ENCODE results near the gene OTOGL. TPM values are rescaled to one million over a fixed set of nuclear protein-coding genes. Genes with fewer than 3 reads are reported as not detected.
A peak's percentile ranks its signal among the peaks of the same experiment; 100 is the strongest.

The OTOGL gene
- total and polyA plus RNA-seq, 4 donors: 0.09 to 0.71 (median 0.21) TPM

DNA sequence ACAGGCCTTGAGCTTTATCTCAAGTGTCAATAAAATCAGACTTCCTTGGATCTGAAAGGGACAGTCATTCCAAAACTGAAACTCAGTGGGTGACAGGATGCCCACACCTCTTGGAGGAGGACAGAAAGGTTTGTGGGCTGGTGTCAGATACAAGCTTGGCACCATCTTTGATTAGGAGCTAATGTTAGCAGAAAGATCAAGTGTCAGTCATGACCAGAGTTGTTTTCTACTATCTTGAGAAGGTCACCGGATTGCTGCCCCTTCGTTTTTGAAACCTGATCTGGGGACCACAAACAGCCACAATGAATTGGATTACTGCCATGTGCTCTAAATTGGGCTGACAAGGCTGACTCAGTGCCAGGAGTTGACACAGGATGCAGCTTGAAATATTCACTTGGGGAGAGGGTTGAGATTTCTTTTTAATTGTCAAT, 88.3 kb downstream of the OTOGL start:
- no peak overlapping the region for H3K4me3 ChIP-seq
- H3K27me3 ChIP-seq (ENCODE audit: control insufficient read depth in 3 of 3, insufficient read depth in 3 of 3, low read length in 2 of 3): no peaks in the 10 kb centered on the region
- H3K27ac ChIP-seq (ENCODE audit: low read depth in 1 of 2, low read length in 1 of 2): peak overlapping the region; percentile 61 to 84
- TF ChIP-seq, protein P1, sequence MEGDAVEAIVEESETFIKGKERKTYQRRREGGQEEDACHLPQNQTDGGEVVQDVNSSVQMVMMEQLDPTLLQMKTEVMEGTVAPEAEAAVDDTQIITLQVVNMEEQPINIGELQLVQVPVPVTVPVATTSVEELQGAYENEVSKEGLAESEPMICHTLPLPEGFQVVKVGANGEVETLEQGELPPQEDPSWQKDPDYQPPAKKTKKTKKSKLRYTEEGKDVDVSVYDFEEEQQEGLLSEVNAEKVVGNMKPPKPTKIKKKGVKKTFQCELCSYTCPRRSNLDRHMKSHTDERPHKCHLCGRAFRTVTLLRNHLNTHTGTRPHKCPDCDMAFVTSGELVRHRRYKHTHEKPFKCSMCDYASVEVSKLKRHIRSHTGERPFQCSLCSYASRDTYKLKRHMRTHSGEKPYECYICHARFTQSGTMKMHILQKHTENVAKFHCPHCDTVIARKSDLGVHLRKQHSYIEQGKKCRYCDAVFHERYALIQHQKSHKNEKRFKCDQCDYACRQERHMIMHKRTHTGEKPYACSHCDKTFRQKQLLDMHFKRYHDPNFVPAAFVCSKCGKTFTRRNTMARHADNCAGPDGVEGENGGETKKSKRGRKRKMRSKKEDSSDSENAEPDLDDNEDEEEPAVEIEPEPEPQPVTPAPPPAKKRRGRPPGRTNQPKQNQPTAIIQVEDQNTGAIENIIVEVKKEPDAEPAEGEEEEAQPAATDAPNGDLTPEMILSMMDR (IDR thresholded peaks at IDR 0.05; ENCODE audit: control extremely low read depth, extremely low read depth): no peak
- H3K9me3 ChIP-seq (ENCODE audit: control insufficient read depth in 4 of 4, insufficient read depth in 3 of 4, low read length in 3 of 4): no peaks in the 10 kb centered on the region
- 12 to 13% methylated on average over 2 of the region's 2 CpGs for WGBS, 2 donors
- ATAC-seq (ENCODE audit: insufficient read depth, low FRiP score) (no peak), DNase-seq (peak; percentile 84 to 96 (median 93))
- H3K36me3 ChIP-seq (ENCODE audit: control insufficient read depth in 4 of 4, insufficient read depth in 4 of 4, low read length in 4 of 4): no peaks in the 10 kb centered on the region
- H3K4me1 ChIP-seq (ENCODE audit: control insufficient read depth in 5 of 5, insufficient read depth in 5 of 5, low read length in 5 of 5): peaks cover 0 to 44% (median 11%) of the 10 kb centered on the region in 5 donors
- no peak overlapping the region for H3K9ac ChIP-seq (ENCODE audit: insufficient read depth in 1 of 2, low read length in 2 of 2)

DNA sequence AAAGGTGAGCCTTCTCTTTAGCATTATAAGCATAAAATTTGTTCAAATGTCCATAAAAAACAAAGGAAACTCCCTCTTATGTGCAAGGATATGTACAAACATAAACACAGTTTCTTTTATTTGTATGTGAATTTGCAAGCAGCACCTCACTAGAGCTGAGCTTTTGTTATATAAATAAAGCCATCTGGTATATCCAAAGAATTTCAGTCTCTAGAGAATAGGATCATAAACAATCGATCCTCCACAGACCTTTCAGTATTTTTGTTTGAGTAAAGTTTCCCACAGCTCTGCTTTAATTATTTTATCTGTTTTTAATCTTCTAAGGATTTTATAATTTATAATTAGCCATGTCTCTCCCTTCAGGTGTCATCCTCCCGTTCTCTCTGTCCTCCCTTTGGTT, 89.2 kb downstream of the OTOGL start:
- DNase-seq (peak in 2 of 3 donors; percentile 46 to 60), ATAC-seq (ENCODE audit: insufficient read depth, low FRiP score) (no peak)
- H3K4me3 ChIP-seq: no peak overlapping the region
- H3K4me1 ChIP-seq (ENCODE audit: control insufficient read depth in 5 of 5, insufficient read depth in 5 of 5, low read length in 5 of 5): peaks cover 0 to 45% (median 11%) of the 10 kb centered on the region in 5 donors
- H3K9me3 ChIP-seq (ENCODE audit: control insufficient read depth in 4 of 4, insufficient read depth in 3 of 4, low read length in 3 of 4): no peaks in the 10 kb centered on the region
- TF ChIP-seq, protein P1 (IDR thresholded peaks at IDR 0.05; ENCODE audit: control extremely low read depth, extremely low read depth): no peak
- H3K27ac ChIP-seq (ENCODE audit: low read depth in 1 of 2, low read length in 1 of 2): no peak overlapping the region
- H3K27me3 ChIP-seq (ENCODE audit: control insufficient read depth in 3 of 3, insufficient read depth in 3 of 3, low read length in 2 of 3): no peaks in the 10 kb centered on the region
- 71 to 72% methylated on average over 2 of the region's 2 CpGs for WGBS, 2 donors
- H3K9ac ChIP-seq (ENCODE audit: insufficient read depth in 1 of 2, low read length in 2 of 2): no peak overlapping the region
- no peaks in the 10 kb centered on the region for H3K36me3 ChIP-seq (ENCODE audit: control insufficient read depth in 4 of 4, insufficient read depth in 4 of 4, low read length in 4 of 4)

DNA sequence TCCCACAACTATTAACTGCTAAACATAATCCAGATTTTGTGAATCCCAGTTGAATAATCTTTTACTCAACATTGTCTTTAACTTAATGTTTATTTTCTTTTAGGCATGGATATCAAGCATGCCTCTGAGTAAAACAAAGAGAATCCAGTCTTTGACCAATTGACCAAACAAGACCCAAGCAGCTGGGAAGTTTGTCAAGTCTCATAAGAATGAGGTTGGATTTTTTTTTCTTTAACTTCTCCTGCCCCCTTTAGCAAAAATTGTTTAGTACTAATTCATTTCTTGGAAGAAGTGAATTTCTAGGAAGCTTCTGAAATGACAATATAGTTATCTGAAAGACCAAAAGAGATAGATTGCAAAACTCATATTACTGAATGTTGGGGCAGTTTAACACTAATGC, 89.9 kb downstream of the OTOGL start:
- DNase-seq (peak in 2 of 3 donors; percentile 40 to 43), ATAC-seq (ENCODE audit: insufficient read depth, low FRiP score) (no peak)
- H3K9ac ChIP-seq (ENCODE audit: insufficient read depth in 1 of 2, low read length in 2 of 2): no peak overlapping the region
- no peaks in the 10 kb centered on the region for H3K9me3 ChIP-seq (ENCODE audit: control insufficient read depth in 4 of 4, insufficient read depth in 3 of 4, low read length in 3 of 4)
- TF ChIP-seq, protein P1 (IDR thresholded peaks at IDR 0.05; ENCODE audit: control extremely low read depth, extremely low read depth): no peak
- peaks cover 0 to 48% (median 11%) of the 10 kb centered on the region in 5 donors for H3K4me1 ChIP-seq (ENCODE audit: control insufficient read depth in 5 of 5, insufficient read depth in 5 of 5, low read length in 5 of 5)
- H3K27ac ChIP-seq (ENCODE audit: low read depth in 1 of 2, low read length in 1 of 2): no peak overlapping the region
- H3K27me3 ChIP-seq (ENCODE audit: control insufficient read depth in 3 of 3, insufficient read depth in 3 of 3, low read length in 2 of 3): no peaks in the 10 kb centered on the region
- no peaks in the 10 kb centered on the region for H3K36me3 ChIP-seq (ENCODE audit: control insufficient read depth in 4 of 4, insufficient read depth in 4 of 4, low read length in 4 of 4)
- no peak overlapping the region for H3K4me3 ChIP-seq

DNA sequence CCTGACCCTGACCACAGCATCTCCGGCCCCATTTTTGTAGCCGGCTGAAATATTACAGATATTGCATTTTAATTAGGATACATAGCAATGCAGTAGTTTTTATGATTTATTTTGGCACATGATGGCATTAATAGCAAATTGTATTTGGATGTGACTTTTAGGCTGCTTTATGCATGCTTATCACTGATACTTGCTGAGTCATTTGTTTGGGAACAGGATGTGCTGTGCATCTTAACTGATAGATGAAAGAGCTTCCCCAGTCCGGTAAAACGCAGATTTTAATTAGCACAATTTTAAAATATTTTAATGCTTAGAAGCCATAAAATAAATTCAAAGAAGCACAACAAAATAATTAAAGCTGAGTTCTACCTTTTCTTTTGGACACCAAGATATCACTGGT, 90.7 kb downstream of the OTOGL start:
- TF ChIP-seq, protein P1 (IDR thresholded peaks at IDR 0.05; ENCODE audit: control extremely low read depth, extremely low read depth): no peak
- no peak overlapping the region for H3K4me3 ChIP-seq
- H3K27me3 ChIP-seq (ENCODE audit: control insufficient read depth in 3 of 3, insufficient read depth in 3 of 3, low read length in 2 of 3): no peaks in the 10 kb centered on the region
- WGBS, 2 donors: 69 to 75% methylated on average over 4 of the region's 4 CpGs
- no peak overlapping the region for H3K9ac ChIP-seq (ENCODE audit: insufficient read depth in 1 of 2, low read length in 2 of 2)
- H3K4me1 ChIP-seq (ENCODE audit: control insufficient read depth in 5 of 5, insufficient read depth in 5 of 5, low read length in 5 of 5): peaks cover 0 to 54% (median 11%) of the 10 kb centered on the region in 5 donors
- ATAC-seq (ENCODE audit: insufficient read depth, low FRiP score) (no peak), DNase-seq (no peak)
- H3K27ac ChIP-seq (ENCODE audit: low read depth in 1 of 2, low read length in 1 of 2): no peak overlapping the region
- no peaks in the 10 kb centered on the region for H3K36me3 ChIP-seq (ENCODE audit: control insufficient read depth in 4 of 4, insufficient read depth in 4 of 4, low read length in 4 of 4)
- H3K9me3 ChIP-seq (ENCODE audit: control insufficient read depth in 4 of 4, insufficient read depth in 3 of 4, low read length in 3 of 4): no peaks in the 10 kb centered on the region
